22Rv1 (cell line): ENCODE data around the gene FOSB.

Source experiments
- ZFX ChIP-seq: fragments of 450-650 bp; IDR thresholded peaks from 2 replicates; pipeline ENCODE4 v1.6.1; 2017; ENCODE audit warnings: antibody characterized with exemption, borderline replicate concordance
- TF ChIP-seq, protein P1 (sequence below): fragments of 450-650 bp; IDR thresholded peaks from 2 replicates; pipeline ENCODE4 v1.5.1; 2017; ENCODE audit warnings: mild to moderate bottlenecking

DNA sequence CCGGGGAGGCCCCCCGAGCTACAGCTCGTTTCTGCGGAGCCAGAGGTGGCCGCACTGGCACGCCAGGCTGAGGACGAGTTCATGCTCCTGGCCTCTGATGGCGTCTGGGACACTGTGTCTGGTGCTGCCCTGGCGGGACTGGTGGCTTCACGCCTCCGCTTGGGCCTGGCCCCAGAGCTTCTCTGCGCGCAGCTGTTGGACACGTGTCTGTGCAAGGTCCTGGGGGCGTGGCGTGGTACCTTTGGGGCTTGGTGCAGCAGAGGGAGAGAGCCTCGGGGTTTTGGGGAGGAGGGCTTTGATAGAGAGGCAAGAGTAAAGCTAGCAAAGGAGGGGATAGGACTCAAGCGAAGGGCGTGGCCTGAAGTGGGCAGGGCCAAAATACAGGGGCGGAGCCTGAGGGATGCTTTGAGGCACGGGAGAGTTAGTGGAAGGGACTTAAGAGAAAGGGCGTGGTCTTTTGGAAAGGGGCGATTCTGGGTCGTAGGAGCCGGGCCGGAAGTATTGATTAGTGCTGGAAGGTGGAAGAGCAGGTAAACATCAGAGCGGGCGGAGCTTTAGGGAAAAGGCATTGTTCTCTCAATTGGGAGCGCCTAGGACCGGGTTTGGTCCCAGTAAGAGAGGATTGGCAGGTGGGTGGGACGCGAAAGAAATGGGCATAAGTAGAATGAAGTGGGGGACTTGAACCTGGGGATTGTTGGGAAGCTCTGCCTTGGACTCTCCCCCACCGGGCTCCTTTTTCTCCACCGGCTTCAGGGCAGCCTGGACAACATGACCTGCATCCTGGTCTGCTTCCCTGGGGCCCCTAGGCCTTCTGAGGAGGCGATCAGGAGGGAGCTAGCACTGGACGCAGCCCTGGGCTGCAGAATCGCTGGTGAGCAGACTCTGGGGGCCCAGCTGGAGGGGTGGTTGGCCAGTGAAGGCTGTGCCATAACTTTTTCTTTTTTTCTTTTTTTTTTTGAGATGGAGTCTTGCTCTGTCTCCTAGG, 31.7 kb downstream of the FOSB start:
- TF ChIP-seq, protein P1, sequence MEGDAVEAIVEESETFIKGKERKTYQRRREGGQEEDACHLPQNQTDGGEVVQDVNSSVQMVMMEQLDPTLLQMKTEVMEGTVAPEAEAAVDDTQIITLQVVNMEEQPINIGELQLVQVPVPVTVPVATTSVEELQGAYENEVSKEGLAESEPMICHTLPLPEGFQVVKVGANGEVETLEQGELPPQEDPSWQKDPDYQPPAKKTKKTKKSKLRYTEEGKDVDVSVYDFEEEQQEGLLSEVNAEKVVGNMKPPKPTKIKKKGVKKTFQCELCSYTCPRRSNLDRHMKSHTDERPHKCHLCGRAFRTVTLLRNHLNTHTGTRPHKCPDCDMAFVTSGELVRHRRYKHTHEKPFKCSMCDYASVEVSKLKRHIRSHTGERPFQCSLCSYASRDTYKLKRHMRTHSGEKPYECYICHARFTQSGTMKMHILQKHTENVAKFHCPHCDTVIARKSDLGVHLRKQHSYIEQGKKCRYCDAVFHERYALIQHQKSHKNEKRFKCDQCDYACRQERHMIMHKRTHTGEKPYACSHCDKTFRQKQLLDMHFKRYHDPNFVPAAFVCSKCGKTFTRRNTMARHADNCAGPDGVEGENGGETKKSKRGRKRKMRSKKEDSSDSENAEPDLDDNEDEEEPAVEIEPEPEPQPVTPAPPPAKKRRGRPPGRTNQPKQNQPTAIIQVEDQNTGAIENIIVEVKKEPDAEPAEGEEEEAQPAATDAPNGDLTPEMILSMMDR = no peak
- no peak for TF ChIP-seq ZFX
